ENCODE data around the gene MAN1A1.

- TF ChIP-seq, protein P1, sequence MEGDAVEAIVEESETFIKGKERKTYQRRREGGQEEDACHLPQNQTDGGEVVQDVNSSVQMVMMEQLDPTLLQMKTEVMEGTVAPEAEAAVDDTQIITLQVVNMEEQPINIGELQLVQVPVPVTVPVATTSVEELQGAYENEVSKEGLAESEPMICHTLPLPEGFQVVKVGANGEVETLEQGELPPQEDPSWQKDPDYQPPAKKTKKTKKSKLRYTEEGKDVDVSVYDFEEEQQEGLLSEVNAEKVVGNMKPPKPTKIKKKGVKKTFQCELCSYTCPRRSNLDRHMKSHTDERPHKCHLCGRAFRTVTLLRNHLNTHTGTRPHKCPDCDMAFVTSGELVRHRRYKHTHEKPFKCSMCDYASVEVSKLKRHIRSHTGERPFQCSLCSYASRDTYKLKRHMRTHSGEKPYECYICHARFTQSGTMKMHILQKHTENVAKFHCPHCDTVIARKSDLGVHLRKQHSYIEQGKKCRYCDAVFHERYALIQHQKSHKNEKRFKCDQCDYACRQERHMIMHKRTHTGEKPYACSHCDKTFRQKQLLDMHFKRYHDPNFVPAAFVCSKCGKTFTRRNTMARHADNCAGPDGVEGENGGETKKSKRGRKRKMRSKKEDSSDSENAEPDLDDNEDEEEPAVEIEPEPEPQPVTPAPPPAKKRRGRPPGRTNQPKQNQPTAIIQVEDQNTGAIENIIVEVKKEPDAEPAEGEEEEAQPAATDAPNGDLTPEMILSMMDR (IDR thresholded peaks at IDR 0.05; ENCODE audit: insufficient read depth, low read length, poor library complexity, severe bottlenecking) = no peak
- TF ChIP-seq EZH2phosphoT487 (conservative IDR thresholded peaks at IDR 0.05; ENCODE audit: low read length) = no peak
These were observed 5.9 kb downstream of the MAN1A1 start for GRCh38 chr6:119343573-119344146.

Data from SU-DHL-6 (cell line).